ENCODE results near the gene OTOR.
A peak's percentile ranks its signal among the peaks of the same experiment; 100 is the strongest.

OTOR gene

DNA sequence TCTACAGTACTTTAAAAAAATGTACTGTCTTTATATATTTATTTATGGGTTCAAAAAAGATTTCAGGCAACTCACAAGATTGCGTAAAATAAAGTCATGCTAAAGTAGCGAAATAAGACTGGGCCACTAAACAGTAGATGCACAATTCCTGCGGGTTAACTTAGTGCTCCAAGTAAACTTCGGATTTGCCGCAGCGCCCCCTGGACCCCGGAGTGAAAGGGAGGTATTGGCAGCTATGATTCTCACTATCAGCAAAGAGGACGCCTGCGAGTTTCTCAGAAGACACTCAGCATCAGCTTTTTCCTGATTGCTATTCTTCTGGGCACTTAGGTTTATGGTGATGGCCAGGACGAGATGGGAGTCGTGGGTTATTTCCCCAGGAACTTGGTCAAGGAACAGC is 1.4 kb downstream of the OTOR start:
- DNase-seq (ENCODE audit: low read depth): no peak

DNA sequence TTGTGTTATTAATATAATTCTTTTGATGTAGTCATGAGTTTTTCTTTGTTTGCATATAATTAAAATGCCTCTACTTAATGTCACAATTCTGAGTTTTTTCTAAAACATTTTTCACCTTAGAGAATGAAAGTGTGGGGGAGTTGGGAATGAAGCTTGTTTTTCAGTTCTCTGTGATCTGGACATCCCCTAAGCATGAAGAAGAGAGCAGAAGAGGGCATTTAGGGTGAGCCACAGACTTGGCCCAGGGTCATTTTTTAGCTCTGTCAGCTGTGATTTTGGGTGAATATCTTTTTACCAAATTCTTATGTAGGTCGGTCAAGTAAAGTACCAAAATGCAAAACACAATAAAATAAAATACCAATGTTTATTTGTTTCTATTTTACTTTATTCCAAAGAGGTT is 3.9 kb downstream of the OTOR start:
- DNase-seq (ENCODE audit: low read depth): no peak

DNA sequence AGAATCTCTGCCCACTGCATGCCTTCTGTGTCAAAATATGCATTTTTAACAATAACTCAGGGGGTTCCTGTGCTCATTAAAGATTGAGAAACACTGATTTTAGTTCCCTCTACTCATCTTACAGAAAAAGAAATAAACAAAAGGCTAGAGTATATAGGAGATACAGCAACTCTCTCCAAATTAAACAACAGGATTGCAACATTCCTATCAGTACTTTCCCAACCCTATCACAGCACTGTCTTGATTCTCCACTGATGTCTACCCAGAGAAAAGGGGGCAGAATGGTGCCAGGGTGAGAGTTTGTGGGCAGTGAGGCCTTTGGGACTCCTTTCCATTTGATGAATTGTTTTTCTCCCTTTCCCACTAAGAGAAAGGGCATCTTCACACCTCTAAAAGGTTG is 4.7 kb downstream of the OTOR start:
- peak; percentile 56 for DNase-seq (ENCODE audit: low read depth)

DNA sequence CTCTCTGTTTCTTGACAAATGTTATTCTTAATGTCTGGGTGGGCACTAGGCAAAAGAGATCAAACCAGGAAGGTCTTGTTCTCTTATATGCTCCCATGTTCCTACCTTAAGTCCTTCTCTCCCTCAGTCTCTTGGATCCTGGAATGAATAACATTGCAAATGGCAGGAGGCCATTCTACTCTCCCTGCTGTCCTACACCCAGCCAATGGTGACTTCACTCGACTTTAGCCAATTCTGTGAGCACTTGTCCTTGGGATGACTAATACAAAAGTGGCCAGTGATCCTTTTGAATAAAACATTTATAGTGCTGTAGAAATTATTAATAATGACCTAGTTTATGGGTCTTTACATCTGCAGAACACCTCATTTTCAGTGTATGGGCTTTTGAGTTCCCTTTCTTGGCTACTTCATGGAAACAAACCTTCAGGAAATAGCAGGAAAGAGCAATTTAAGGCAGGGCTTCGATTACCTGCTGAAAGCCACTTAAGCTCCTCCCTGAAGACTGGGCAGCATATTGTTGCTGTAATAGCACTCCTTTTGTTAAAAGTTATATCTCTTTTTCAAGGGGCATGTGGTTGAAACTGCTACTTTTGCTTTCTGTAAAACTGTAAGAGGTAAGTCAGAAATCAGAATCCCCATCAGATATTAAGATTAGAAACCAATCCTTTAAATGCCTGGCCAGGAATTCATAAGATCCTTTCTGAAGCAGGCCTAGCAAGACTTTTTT is 10.5 kb downstream of the OTOR start:
- no peak for DNase-seq (ENCODE audit: low read depth)

DNA sequence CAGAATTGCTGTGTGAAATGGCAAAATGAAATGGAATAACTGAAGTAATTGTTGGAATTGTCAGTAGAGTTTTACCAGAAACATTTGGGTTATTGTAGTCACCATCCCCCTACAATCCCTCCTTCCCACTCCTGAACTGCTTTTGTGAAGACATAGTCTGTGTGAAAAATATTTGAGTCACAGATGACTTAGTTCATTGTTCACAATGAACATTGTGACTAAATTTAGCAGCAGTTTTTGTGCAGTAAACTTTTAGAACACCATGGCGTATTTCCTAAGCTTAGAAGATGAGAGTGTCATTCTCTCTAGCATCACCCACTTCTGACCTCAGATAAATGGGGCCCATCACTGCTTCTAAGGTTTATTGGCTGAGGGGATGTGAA is 11.0 kb downstream of the OTOR start:
- no peak for DNase-seq (ENCODE audit: low read depth)

DNA sequence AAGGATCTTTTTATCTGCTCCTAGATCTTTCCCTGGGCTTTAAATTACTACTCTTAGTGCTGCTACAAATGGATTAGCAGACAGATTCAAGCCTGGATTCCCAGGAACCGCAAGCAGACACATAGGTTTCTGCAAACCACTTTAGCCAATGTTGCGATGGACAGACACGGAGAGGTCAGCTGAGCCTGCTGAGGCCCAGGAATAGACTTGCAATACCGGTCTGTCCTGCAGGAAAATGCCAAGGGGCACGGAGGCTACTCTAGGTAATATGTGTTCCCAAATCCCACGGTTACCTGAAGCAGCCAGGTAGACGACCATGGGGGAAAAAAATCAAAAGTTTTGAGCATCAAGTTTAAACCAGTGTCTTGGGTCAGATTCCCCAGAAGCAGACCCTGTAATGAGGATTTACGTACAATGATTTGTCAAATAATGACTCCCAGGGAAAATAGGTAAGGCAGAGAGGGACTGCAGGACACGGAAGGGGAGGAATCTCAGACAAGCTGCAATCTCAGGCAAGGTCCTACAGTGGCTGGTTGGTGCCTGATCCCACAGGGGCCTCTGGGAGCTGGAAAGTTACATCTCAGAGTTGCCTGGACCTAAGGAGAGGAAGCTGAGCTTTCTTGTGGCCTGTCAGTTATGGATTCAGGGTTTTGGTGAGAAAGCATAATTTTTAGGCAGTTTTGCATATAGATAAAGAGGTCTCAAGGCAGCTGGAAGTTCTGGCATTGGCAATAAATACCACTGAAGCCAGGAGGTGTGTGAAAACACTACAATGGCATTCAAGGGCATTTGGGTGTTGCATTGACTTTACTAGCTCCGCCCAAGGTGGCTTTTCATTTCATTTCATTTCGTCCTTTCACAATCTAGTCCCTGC is 12.5 kb downstream of the OTOR start:
- DNase-seq (ENCODE audit: low read depth): no peak

DNA sequence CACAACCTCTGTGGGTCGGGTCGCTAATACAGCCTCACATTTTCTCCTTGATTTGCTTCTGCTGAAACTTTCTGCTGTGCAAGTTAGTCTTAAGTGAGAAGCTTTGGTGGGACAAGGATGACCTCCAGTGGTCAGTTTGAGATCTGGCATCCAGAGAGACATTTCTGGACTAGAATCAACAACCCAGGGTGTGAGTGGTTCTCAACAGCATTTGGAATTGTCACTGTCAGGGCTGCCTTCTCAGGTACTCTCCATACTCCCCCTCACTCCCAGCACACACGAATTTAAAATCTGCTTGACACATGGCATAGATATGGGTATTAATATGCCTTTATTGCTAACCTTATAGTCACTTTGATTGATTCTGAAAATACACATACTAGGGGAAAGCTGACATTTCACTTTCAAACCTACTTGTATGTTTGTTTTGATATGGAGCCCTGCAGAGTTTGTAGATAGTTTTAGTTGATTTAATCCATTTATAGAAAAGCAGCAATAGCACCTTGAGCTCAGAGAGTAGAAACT is 13.2 kb downstream of the OTOR start:
- peak; percentile 68 for DNase-seq (ENCODE audit: low read depth)

DNA sequence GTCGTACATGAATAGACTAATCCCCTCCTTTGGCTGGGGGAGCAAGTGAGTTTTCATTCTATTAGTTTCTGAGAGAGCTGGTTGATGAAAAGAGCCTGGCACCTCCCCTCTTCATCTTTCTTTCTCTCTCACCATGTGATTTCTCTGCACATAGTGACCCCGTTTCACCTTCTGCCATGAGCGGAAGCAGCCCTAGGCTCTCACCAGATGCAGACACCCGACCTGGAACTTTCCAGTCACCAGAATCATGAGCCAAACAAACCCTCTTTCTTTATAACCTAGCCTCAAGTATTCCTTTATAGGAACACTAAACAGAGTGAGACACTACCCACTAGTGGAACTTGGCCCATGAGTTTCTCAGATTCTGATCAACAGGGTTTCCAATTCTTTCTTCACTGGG is 16.4 kb downstream of the OTOR start:
- DNase-seq (ENCODE audit: low read depth): no peak

DNA sequence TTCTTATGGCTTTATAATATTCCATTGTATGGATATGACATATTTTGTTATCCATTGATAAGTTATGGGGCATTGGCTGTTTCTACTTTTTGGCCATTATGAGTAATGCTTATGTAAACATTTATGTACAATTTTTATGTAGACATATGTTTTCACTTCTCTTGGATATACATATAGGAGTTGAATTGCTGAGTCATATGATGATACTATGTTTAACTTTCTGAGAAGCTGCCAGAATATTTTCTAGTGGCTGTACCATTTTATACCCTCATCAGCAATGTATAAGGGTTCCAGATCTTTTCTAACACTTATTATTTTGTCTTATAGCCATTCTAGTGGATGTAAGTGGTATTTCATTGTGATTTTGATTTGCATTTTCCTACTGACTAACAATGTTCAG is 23.1 kb downstream of the OTOR start:
- DNase-seq (ENCODE audit: low read depth): no peak

DNA sequence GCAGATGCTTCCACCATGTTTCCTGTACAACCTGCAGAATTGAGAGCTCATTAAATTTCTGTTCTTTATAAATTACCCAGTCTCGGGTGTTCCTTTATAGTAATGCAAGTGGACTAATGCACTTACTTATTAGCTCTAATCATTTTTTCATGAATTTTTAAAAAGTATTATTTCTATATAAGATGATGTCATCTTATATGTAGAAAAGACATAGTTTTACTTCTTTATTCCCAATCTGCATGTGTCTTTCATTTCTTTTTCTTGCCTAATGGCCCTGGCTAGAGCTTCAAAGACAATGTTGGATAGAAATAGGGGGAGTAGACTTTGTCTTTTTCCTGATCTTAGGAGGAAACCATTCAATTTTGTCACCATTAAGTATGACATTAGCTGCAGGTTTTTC is 27.8 kb downstream of the OTOR start:
- no peak for DNase-seq (ENCODE audit: low read depth)

DNA sequence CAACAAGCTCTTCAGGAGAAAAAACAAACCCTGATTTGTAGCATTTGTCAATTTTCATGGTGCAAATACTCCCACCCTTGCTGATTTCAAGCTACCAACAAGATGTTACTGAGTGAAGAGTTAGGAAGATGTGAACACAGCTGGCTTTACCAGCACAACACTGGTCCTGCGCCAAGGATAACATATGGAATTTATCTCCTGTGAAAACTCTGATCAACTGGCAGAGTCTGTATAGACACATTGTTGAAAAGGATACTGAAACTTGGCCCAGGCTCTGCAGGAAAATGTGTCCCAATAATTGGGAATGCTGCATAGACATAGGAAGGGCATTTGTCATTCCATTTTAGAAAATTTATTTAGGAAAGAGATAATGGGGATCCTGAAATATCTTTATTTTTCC is 29.0 kb downstream of the OTOR start:
- no peak for DNase-seq (ENCODE audit: low read depth)

DNA sequence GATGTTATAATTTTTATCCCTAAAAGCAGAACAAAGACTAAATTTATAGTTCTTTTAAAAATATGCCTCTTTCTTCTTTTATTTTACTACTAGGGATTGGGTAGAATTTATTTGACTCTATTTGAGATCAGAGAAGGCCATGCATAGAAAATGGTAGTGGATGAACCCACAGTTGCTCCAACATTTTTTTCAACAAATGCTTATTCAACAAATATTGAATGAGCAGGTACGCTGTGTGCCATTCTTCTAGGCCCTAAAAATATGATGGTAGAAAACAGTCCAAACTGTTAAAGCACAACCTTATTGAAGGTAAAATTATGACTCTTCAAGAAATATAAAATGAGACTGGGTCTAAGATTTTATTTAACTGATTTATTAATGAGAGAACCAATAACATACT is 30.0 kb downstream of the OTOR start:
- DNase-seq (ENCODE audit: low read depth): no peak

DNA sequence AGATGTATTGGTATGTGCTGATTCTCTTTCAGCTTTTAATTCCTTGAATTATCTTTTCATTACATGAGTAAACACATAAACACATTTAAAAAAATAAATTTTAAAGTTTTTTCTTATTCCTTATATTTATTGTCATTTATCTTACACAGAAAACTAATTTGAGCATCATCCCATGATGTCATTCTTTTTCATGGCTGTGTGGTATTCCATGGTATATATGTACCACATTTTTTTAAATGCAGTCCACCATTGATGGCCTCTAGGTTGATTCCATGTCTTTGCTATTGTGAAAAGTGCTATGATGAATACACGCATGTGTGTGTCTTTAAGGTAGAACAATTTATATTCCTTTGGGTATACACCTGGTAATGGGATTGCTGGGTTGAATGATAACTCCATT is 33.3 kb downstream of the OTOR start:
- DNase-seq (ENCODE audit: low read depth): no peak

DNA sequence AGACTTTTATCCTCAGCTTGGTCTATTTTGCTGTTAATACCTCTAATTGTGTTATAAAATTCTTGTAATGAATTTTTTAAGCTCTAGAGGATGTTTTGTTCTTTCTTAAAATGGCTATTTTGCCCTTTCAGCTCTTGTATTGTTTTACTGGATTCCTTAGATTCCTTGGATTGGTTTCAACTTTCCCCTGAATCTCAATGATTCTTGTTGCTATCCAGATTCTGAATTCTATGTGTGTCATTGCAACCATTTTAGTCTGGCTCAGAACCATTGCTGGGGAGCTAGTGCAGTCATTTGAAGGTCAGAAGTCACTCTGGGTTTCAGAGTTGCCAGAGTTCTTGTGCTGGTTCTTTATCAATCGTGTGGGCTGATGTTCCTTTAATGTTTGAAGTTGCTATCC is 37.1 kb downstream of the OTOR start:
- DNase-seq (ENCODE audit: low read depth): peak; percentile 43
